CD4-positive, alpha-beta T cell (primary cell): ENCODE measurements around the gene BANF1. TPM values are rescaled to one million over a fixed set of nuclear protein-coding genes. Genes with fewer than 3 reads are reported as not detected.

Experiments
- ATAC-seq: fragments of 200-7000 bp; cut with Tn5 transposase; one replicate; pipeline ENCODE4 v1.10.0; 2022; ENCODE audit warnings: mild to moderate bottlenecking; ENCODE audit not compliant: poor library complexity
- CTCF ChIA-PET: fragments of 350-600 bp; sonication (Branson Sonifier 250); formaldehyde crosslinking; loops from one replicate; lab custom pipeline; 2021; ENCODE audit warnings: antibody characterized with exemption, inconsistent platforms; lab: Charles Lee
- POLR2A ChIA-PET: fragments of 350-600 bp; sonication (Branson Sonifier 250); formaldehyde crosslinking; loops from one replicate; lab custom pipeline; 2021; ENCODE audit warnings: antibody characterized with exemption, inconsistent platforms; lab: Charles Lee
- DNase-seq, 14 experiments: peaks; one replicate each; pipeline ENCODE4 v3.0.0-alpha.2; 2013 to 2020; ENCODE audit warnings: mixed read lengths in 2 of 14
- H3K27ac ChIP-seq, 2 donors: one replicate each; pipeline versions ENCODE4 v1.5.1 to v1.7.0; 2013; ENCODE audit warnings: low read length in 2 of 2, low read depth in 1 of 2, mild to moderate bottlenecking in 1 of 2
- H3K27me3 ChIP-seq, 2 experiments: 1 replicate in 1 of 2; 2 replicates in 1 of 2; pipeline versions ENCODE4 v1.6.1 to v1.7.0; 2013; ENCODE audit warnings: low read length in 2 of 2, control low read depth in 1 of 2, mild to moderate bottlenecking in 1 of 2, moderate library complexity in 1 of 2; ENCODE audit not compliant: insufficient read depth in 2 of 2, control insufficient read depth in 1 of 2
- H3K36me3 ChIP-seq: one replicate; pipeline ENCODE4 v1.6.1; 2013; ENCODE audit warnings: low read length, control low read depth; ENCODE audit not compliant: insufficient read depth
- H3K4me1 ChIP-seq: one replicate; pipeline ENCODE4 v1.6.1; 2013; ENCODE audit warnings: low read length, control low read depth; ENCODE audit not compliant: insufficient read depth
- H3K4me3 ChIP-seq: one replicate; pipeline ENCODE4 v1.5.1; 2013; ENCODE audit warnings: mild to moderate bottlenecking, low read length, moderate library complexity
- H3K9me3 ChIP-seq, 2 experiments: 1 replicate in 1 of 2; 2 replicates in 1 of 2; pipeline versions ENCODE4 v1.6.1 to v1.7.0; 2013; ENCODE audit warnings: low read length in 2 of 2, mild to moderate bottlenecking in 2 of 2, control low read depth in 1 of 2, moderate library complexity in 1 of 2; ENCODE audit not compliant: control insufficient read depth in 1 of 2, insufficient read depth in 1 of 2
- H3K27ac Mint-ChIP-seq: one replicate; pipeline ENCODE4 v1.8.0; 2020; ENCODE audit warnings: mixed read lengths
- H3K27me3 Mint-ChIP-seq: one replicate; pipeline ENCODE4 v1.8.0; 2021; ENCODE audit warnings: mixed read lengths
- H3K36me3 Mint-ChIP-seq: one replicate; pipeline ENCODE4 v1.8.0; 2021; ENCODE audit warnings: low read depth, mixed read lengths
- H3K4me1 Mint-ChIP-seq: one replicate; pipeline ENCODE4 v1.8.0; 2021; ENCODE audit warnings: low read depth, mixed read lengths
- H3K4me3 Mint-ChIP-seq: one replicate; pipeline ENCODE4 v1.8.0; 2020; ENCODE audit warnings: mild to moderate bottlenecking, mixed read lengths
- H3K9me3 Mint-ChIP-seq: one replicate; pipeline ENCODE4 v1.8.0; 2020; ENCODE audit warnings: mixed read lengths
- intact Hi-C, 2 experiments: fragments of 100-400 bp; cut with DNase I in 1 of 2; cut with micrococcal nuclease in 1 of 2; formaldehyde crosslinking; loops; one replicate each; pipeline versions ENCODE4 v1.15.1 to v1.9.0; 2023 to 2025; cut with DNase I, micrococcal nuclease
- polyA plus RNA-seq, 2 donors: library from polyadenylated mRNA; unstranded; fragments of 120-200 nt; gene quantifications; one replicate each; pipeline ENCODE4 v1.2.1, GENCODE V29; 2013
- total RNA-seq, 174 experiments: library from RNA in 2 of 174; stranded (reverse) in 2 of 174; gene quantifications; one replicate each; pipeline ENCODE4 v1.2.3 and lab custom pipeline; 2021 to 2026
- TF ChIP-seq, protein P1 (sequence below): fragments of 200-600 bp; IDR thresholded peaks from one replicate; pipeline ENCODE4 v1.8.0; 2022; ENCODE audit warnings: antibody characterized with exemption, mild to moderate bottlenecking

Gene BANF1, protein sequence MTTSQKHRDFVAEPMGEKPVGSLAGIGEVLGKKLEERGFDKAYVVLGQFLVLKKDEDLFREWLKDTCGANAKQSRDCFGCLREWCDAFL
- total RNA-seq (10 to 100 TPM; 21.3 to 22.3 TPM), total RNA-seq (lab: John Stamatoyannopoulos, UW) (5.3 to 77.4 (median 16.8) reads per million in 172 experiments)
- polyA plus RNA-seq (2013, experiment 1 of 2), result 82.2 TPM
- polyA plus RNA-seq (2013, experiment 2 of 2), result 84.7 TPM

DNA sequence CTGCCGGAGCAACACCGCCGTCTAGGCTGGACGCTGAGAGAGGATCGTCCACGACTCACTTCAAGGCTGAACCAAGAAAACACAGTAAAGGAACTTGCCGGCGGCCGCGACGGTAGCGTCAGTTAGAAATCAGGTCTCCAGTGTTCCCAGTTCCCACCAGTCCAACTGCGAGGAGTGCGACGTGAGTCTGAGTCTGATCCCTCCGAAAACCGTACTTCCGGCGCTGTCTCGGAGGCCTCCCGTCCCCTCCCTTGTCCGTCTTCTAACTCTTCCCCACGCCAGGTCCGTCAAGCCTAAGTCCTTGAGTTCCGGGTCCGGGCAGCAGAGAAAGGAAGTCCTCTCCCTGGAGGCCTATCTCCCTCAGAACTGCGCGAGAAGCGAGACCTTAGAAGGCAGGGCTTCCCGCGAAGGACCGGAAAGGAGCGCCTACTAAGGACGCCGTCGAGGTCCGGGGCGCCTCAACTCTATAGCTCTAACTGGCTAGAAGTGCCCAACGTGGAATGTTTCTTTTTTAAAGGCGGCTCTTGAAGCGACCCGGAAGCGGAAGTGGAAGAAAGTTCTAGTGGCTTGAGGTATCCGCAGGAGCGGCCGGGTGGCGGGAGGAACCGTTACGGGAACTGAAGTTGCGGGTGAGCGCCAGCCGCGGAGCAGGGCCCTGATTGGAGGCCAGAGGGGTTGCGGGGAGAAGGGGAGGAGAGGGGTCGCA, at the start of gene BANF1, which contains the start of gene EIF1AD:
Gene BANF1, plus strand, starts transcription at position 562 of the 706 bp plus-strand sequence. CDS start 748 bp downstream, outside the sequence.
Gene EIF1AD, minus strand, starts transcription at position 216 of the 706 bp plus-strand sequence. CDS start 1,768 bp downstream, outside the sequence.
- Mint-ChIP-seq H3K9me3 (no peaks in the 10 kb centered on the region), H3K36me3 (peaks cover 76% of the 10 kb centered on the region), H3K4me1 (peaks cover 54% of the 10 kb centered on the region), H3K27me3 (no peaks in the 10 kb centered on the region), H3K4me3 (peak within 1 kb of the TSS; percentile 94), H3K27ac (peak within 1 kb of the TSS; percentile 97)
- Histone ChIP-seq H3K9me3 (no peaks in the 10 kb centered on the region), H3K27me3 (no peaks in the 10 kb centered on the region), H3K4me3 (peak within 1 kb of the TSS; percentile 75), H3K36me3 (peaks cover 58% of the 10 kb centered on the region), H3K27ac (peak within 1 kb of the TSS; percentile 86 to 96), H3K4me1 (peaks cover 39% of the 10 kb centered on the region)
- intact Hi-C loops, result loop anchor here (1.0 kb wide), 5 partner anchors 41 to 144 kb away; partner anchors contain the start of genes SART1 (in 2 of the 2), C11orf68 (in 1 of the 2), CFL1 (in 1 of the 2) and DRAP1 (in 1 of the 2)
- POLR2A ChIA-PET, result interaction anchor here (0.7 to 1.5 kb wide), 21 partner anchors 11 to 387 kb away, joined by 3 to 33 read pairs (median 6); partner anchors contain the start of genes CCDC85B, CFL1, KAT5 and MUS81
- TF ChIP-seq, protein P1, sequence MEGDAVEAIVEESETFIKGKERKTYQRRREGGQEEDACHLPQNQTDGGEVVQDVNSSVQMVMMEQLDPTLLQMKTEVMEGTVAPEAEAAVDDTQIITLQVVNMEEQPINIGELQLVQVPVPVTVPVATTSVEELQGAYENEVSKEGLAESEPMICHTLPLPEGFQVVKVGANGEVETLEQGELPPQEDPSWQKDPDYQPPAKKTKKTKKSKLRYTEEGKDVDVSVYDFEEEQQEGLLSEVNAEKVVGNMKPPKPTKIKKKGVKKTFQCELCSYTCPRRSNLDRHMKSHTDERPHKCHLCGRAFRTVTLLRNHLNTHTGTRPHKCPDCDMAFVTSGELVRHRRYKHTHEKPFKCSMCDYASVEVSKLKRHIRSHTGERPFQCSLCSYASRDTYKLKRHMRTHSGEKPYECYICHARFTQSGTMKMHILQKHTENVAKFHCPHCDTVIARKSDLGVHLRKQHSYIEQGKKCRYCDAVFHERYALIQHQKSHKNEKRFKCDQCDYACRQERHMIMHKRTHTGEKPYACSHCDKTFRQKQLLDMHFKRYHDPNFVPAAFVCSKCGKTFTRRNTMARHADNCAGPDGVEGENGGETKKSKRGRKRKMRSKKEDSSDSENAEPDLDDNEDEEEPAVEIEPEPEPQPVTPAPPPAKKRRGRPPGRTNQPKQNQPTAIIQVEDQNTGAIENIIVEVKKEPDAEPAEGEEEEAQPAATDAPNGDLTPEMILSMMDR, result no peak
- CTCF ChIA-PET, result interaction anchor here (1.0 to 1.4 kb wide), 8 partner anchors 21 to 290 kb away, joined by 3 to 10 read pairs (median 4); partner anchors contain the start of genes CCDC85B, FIBP, KAT5 and MUS81
- DNase-seq (peak; percentile 84 to 98 (median 89)), ATAC-seq (peak; percentile 77)

DNA sequence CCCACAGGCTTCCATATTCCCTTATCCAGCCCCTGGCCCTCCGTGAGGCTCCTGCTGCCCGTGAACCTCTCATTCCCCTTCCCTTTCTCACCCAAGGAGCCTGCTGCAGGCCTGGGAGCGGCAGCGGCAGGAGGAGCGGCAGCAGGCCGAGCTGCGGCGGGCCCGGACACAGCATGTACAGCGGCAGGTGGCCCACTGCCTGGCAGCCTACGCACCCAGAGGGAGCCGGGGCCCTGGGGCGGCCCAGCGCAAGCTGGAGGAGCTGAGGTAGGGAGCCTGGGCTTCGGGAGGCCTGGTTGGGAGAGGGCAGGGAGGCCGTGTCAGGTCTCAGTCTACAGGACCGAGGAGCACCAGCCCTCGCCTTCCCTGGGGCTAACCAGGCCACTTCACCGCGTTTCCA, 48.8 kb upstream of the BANF1 start:
- CTCF ChIA-PET, result no interaction called here

GRCh38 chr11:65954771-65955170, 47.5 kb upstream of the BANF1 start:
- Histone ChIP-seq H3K27ac (no peak overlapping the region), H3K4me1 (peaks cover 24% of the 10 kb centered on the region), H3K36me3 (no peaks in the 10 kb centered on the region), H3K9me3 (no peaks in the 10 kb centered on the region), H3K27me3 (no peaks in the 10 kb centered on the region), H3K4me3 (no peak overlapping the region)
- Mint-ChIP-seq H3K9me3 (no peaks in the 10 kb centered on the region), H3K27ac (no peak overlapping the region), H3K36me3 (no peaks in the 10 kb centered on the region), H3K4me1 (peaks cover 21% of the 10 kb centered on the region), H3K4me3 (no peak overlapping the region), H3K27me3 (no peaks in the 10 kb centered on the region)
- DNase-seq, result no peak
- TF ChIP-seq, protein P1, result no peak
- ChIA-PET POLR2A (no interaction called here), CTCF (interaction anchor here (0.7 kb wide), 2 partner anchors 54 to 95 kb away, joined by 3 read pairs; partner anchors contain the start of gene MUS81)
- intact Hi-C loops, result no loop called here
- no peak for ATAC-seq

More for the DNA sequence above, 48.8 kb upstream of the BANF1 start:
- H3K4me3 ChIP-seq, result no peak overlapping the region
- Mint-ChIP-seq H3K27me3 (no peaks in the 10 kb centered on the region), H3K9me3 (no peaks in the 10 kb centered on the region), H3K36me3 (no peaks in the 10 kb centered on the region), H3K4me1 (peaks cover 19% of the 10 kb centered on the region), H3K27ac (no peak overlapping the region), H3K4me3 (no peak overlapping the region)
- no peak for DNase-seq
- intact Hi-C loops, result no loop called here
- H3K9me3 ChIP-seq, result no peaks in the 10 kb centered on the region
- no peak for ATAC-seq
- TF ChIP-seq, protein P1, result no peak
- H3K36me3 ChIP-seq, result no peaks in the 10 kb centered on the region
- no peaks in the 10 kb centered on the region for H3K27me3 ChIP-seq
- POLR2A ChIA-PET, result no interaction called here
- no peak overlapping the region for H3K27ac ChIP-seq
- H3K4me1 ChIP-seq, result peaks cover 23% of the 10 kb centered on the region
